ENCODE results near the gene CRYBG2. TPM values are rescaled to one million over a fixed set of nuclear protein-coding genes. Genes with fewer than 3 reads are reported as not detected.
A peak's percentile ranks its signal among the peaks of the same experiment; 100 is the strongest.

CRYBG2 gene
- total and polyA plus RNA-seq, 12 donors: 0.03 to 0.64 TPM; not detected in 10

GRCh38 chr1:26363549-26364448, 9.9 kb upstream of the CRYBG2 start:
- Histone ChIP-seq H3K27ac (no peak overlapping the region), H3K9me3 (no peaks in the 10 kb centered on the region), H3K4me3 (no peak overlapping the region), H3K4me1 (peaks cover 0 to 21% (median 10%) of the 10 kb centered on the region in 9 donors), H3K36me3 (no peaks in the 10 kb centered on the region), H3K27me3 (peaks cover 16 to 89% (median 57%) of the 10 kb centered on the region in 7 donors)
- DNase-seq: peak; percentile 75 to 77
- peak in 5 of 8 donors; percentile 66 to 86 (median 81) for ATAC-seq
- WGBS, 2 donors: 33 to 35% methylated on average over 26 of the region's 26 CpGs
- intact Hi-C loops (cut with DNase I): loop anchor here in 3 of 10 donors (1.0 to 5.0 kb wide), 3 partner anchors 42 to 261 kb away; no protein-coding TSS in a partner anchor
- peak; percentile 72 to 96 (median 90) for TF ChIP-seq CTCF (IDR thresholded peaks at IDR 0.05)

GRCh38 chr1:26362331-26362730, 8.4 kb upstream of the CRYBG2 start:
- peaks cover 16 to 86% (median 70%) of the 10 kb centered on the region in 7 donors for H3K27me3 ChIP-seq
- ATAC-seq (no peak), DNase-seq (no peak)
- intact Hi-C loops (cut with DNase I): loop anchor here in 2 of 10 donors (5.0 kb wide), 2 partner anchors 255 to 260 kb away; no protein-coding TSS in a partner anchor
- peaks cover 0 to 21% (median 10%) of the 10 kb centered on the region in 9 donors for H3K4me1 ChIP-seq
- no peaks in the 10 kb centered on the region for H3K9me3 ChIP-seq
- TF ChIP-seq CTCF (IDR thresholded peaks at IDR 0.05): no peak
- H3K27ac ChIP-seq: no peak overlapping the region
- no peak overlapping the region for H3K4me3 ChIP-seq
- no peaks in the 10 kb centered on the region for H3K36me3 ChIP-seq
- WGBS, 2 donors: 91 to 92% methylated on average over 3 of the region's 3 CpGs

GRCh38 chr1:26361605-26362122, 7.7 kb upstream of the CRYBG2 start:
- H3K27ac ChIP-seq: no peak overlapping the region
- no peak for DNase-seq
- peaks cover 16 to 87% (median 74%) of the 10 kb centered on the region in 7 donors for H3K27me3 ChIP-seq
- intact Hi-C loops (cut with DNase I): loop anchor here in 2 of 10 donors (5.0 kb wide), 2 partner anchors 254 to 259 kb away; no protein-coding TSS in a partner anchor
- TF ChIP-seq CTCF (IDR thresholded peaks at IDR 0.05): no peak
- no peaks in the 10 kb centered on the region for H3K9me3 ChIP-seq
- 82 to 90% methylated on average over 12 of the region's 12 CpGs for WGBS, 2 donors
- ATAC-seq: no peak
- H3K36me3 ChIP-seq: no peaks in the 10 kb centered on the region
- peaks cover 0 to 21% (median 10%) of the 10 kb centered on the region in 9 donors for H3K4me1 ChIP-seq
- no peak overlapping the region for H3K4me3 ChIP-seq

GRCh38 chr1:26360807-26361604, 7.1 kb upstream of the CRYBG2 start:
- intact Hi-C loops (cut with DNase I): loop anchor here in 2 of 10 donors (5.0 kb wide), 2 partner anchors 254 to 259 kb away; no protein-coding TSS in a partner anchor
- H3K27ac ChIP-seq: no peak overlapping the region
- TF ChIP-seq CTCF (IDR thresholded peaks at IDR 0.05): no peak
- H3K4me1 ChIP-seq: peaks cover 0 to 21% (median 10%) of the 10 kb centered on the region in 9 donors
- no peak for DNase-seq
- H3K4me3 ChIP-seq: peak overlapping the region in 6 of 10 donors; percentile 11 to 33 (median 27)
- H3K36me3 ChIP-seq: no peaks in the 10 kb centered on the region
- ATAC-seq: no peak
- 51 to 55% methylated on average over 27 of the region's 27 CpGs for WGBS, 2 donors
- H3K9me3 ChIP-seq: no peaks in the 10 kb centered on the region
- H3K27me3 ChIP-seq: peaks cover 16 to 90% (median 79%) of the 10 kb centered on the region in 7 donors
